PC-9 (cell line): ENCODE results near the gene LRRC53.

Source experiments
- EZH2 ChIP-seq: fragments of 200-600 bp; sonication (generic); IDR thresholded peaks from 2 replicates; pipeline ENCODE4 v1.8.0; 2017; ENCODE audit warnings: antibody characterized with exemption, low read depth
- TF ChIP-seq, protein P1 (sequence below): fragments of 200-600 bp; sonication (generic); conservative IDR thresholded peaks from 2 replicates; pipeline ENCODE4 v1.6.1; 2017; ENCODE audit warnings: mixed run types, antibody characterized with exemption, mild to moderate bottlenecking, moderate library complexity

- TF ChIP-seq, protein P1, sequence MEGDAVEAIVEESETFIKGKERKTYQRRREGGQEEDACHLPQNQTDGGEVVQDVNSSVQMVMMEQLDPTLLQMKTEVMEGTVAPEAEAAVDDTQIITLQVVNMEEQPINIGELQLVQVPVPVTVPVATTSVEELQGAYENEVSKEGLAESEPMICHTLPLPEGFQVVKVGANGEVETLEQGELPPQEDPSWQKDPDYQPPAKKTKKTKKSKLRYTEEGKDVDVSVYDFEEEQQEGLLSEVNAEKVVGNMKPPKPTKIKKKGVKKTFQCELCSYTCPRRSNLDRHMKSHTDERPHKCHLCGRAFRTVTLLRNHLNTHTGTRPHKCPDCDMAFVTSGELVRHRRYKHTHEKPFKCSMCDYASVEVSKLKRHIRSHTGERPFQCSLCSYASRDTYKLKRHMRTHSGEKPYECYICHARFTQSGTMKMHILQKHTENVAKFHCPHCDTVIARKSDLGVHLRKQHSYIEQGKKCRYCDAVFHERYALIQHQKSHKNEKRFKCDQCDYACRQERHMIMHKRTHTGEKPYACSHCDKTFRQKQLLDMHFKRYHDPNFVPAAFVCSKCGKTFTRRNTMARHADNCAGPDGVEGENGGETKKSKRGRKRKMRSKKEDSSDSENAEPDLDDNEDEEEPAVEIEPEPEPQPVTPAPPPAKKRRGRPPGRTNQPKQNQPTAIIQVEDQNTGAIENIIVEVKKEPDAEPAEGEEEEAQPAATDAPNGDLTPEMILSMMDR, result no peak
- TF ChIP-seq EZH2, result no peak
These were observed 32.3 kb downstream of the LRRC53 start for GRCh38 chr1:74480068-74480467.
